Gastrocnemius medialis (tissue), 4 donors: ENCODE results near the gene BEX3.

Experiments
- POLR2A ChIP-seq, 2 donors: fragments of 450-650 bp; IDR thresholded peaks; one replicate each; pipeline ENCODE4 v1.6.1; 2017; ENCODE audit warnings: antibody characterized with exemption in 2 of 2, mild to moderate bottlenecking in 2 of 2, moderate library complexity in 2 of 2
- TF ChIP-seq, protein P1 (sequence below), 5 experiments: fragments of 450-650 bp in 3 of 5; fragments of 200-600 bp in 2 of 5; sonication (generic) in 2 of 5; IDR thresholded peaks in 4 of 5; conservative IDR thresholded peaks in 1 of 5; 1 replicate in 4 of 5; 2 replicates in 1 of 5; pipeline ENCODE4 v1.5.1; 2016 to 2019; ENCODE audit warnings: antibody characterized with exemption in 5 of 5, mild to moderate bottlenecking in 3 of 5, moderate library complexity in 3 of 5

- no peak for TF ChIP-seq POLR2A (IDR thresholded peaks at IDR 0.05)
- TF ChIP-seq, protein P1, sequence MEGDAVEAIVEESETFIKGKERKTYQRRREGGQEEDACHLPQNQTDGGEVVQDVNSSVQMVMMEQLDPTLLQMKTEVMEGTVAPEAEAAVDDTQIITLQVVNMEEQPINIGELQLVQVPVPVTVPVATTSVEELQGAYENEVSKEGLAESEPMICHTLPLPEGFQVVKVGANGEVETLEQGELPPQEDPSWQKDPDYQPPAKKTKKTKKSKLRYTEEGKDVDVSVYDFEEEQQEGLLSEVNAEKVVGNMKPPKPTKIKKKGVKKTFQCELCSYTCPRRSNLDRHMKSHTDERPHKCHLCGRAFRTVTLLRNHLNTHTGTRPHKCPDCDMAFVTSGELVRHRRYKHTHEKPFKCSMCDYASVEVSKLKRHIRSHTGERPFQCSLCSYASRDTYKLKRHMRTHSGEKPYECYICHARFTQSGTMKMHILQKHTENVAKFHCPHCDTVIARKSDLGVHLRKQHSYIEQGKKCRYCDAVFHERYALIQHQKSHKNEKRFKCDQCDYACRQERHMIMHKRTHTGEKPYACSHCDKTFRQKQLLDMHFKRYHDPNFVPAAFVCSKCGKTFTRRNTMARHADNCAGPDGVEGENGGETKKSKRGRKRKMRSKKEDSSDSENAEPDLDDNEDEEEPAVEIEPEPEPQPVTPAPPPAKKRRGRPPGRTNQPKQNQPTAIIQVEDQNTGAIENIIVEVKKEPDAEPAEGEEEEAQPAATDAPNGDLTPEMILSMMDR (IDR thresholded peaks at IDR 0.05 in 4 of 5, conservative IDR thresholded peaks at IDR 0.05 in 1 of 5), result no peak
Measured at GRCh38 chrX:103404231-103405008, 28.1 kb downstream of the BEX3 start.
